ENCODE measurements around the gene STK11.

DNA sequence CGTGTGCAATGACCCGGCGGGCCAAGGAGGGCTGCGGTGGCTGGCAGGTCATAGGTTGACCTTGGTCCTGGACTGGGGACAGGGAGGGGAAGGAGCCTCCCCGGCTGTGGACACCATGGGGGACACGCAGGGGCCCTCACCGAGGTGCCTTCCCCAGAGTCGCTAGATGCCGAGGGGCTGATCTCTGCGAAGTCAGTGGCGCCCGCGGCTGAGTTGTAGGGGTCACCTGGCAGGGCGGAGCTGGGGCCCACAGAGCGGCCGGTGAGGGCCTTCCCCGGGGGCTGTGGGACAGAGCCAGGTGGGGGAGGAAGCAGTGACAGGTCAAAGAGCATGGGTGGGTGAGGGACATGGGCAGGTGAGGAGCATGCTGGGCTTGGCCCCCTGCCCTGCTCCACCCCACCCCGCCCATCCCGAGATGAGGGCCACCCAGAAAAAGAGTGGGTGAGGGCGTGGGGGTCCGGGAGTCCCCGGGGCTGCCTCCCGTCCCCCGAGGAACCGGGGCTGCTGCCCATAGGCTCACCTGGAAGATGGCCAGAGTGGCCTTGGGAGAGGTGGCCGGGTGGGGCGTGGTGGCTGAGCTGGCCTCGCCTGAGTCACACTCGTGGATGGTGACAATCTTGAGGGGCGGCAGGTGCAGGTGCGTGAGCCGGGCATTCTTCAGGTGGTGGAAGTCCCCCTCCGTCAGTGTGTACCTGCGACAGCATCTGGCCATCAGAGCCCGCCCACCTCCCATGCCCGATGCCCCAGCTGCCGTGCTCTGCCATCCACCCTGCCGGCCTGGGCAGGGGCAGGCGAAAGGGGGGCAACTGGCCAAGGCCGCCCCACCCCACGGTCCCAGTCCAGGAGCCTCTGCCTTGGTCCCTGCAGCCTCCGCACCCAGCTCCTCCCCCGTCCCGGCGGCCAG is 28.7 kb downstream of the STK11 start:
- TF ChIP-seq CTCF (IDR thresholded peaks at IDR 0.05 in 8 of 11, conservative IDR thresholded peaks at IDR 0.05 in 3 of 11) (no peak), POLR2A (IDR thresholded peaks at IDR 0.05) (no peak)
